IPS-15b (cell line): ENCODE measurements around the gene PRKAG2.

Source experiments
- H3K27me3 ChIP-seq: one replicate; pipeline ENCODE4 v1.6.1; 2013; ENCODE audit warnings: low read length; ENCODE audit not compliant: control insufficient read depth, insufficient read depth
- H3K36me3 ChIP-seq: one replicate; pipeline ENCODE4 v1.6.1; 2013; ENCODE audit warnings: low read length; ENCODE audit not compliant: control insufficient read depth, insufficient read depth
- H3K4me1 ChIP-seq: one replicate; pipeline ENCODE4 v1.6.1; 2013; ENCODE audit warnings: mild to moderate bottlenecking, low read length; ENCODE audit not compliant: control insufficient read depth, insufficient read depth
- H3K4me3 ChIP-seq: one replicate; pipeline ENCODE4 v1.5.1; 2013; ENCODE audit warnings: low read depth, low read length
- H3K9ac ChIP-seq: one replicate; pipeline ENCODE4 v1.6.1; 2013; ENCODE audit warnings: low read depth, mild to moderate bottlenecking, low read length
- H3K9me3 ChIP-seq: one replicate; pipeline ENCODE4 v1.6.1; 2013; ENCODE audit warnings: mild to moderate bottlenecking, low read length; ENCODE audit not compliant: control insufficient read depth, insufficient read depth

PRKAG2 gene

DNA sequence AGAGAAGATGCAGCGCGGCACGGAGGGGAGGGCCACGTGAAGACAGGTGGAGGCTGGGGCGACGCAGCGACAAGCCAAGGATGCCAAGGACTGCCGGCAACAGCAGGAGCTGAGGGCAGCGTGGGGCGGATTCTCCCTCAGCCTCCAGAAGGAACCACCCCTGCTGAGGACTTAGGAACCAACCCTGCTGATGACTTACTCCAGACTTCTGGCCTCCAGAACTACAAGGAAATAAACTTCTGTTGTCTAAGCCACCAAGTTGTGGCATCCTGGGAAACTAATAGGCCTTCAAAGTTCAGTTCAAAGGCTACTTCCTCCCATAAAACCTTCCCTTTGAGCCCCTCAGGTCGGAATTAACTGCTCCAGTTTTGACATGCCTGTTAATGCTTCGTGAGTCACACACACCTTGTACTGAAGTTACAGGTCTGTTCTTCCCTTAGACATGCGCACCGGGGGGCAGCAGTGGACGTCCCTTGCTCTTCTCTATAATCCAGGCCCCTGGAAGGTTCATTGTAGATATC lies 268.8 kb downstream of the PRKAG2 start:
- Histone ChIP-seq H3K4me1 (no peaks in the 10 kb centered on the region), H3K9ac (no peak overlapping the region), H3K4me3 (no peak overlapping the region)

DNA sequence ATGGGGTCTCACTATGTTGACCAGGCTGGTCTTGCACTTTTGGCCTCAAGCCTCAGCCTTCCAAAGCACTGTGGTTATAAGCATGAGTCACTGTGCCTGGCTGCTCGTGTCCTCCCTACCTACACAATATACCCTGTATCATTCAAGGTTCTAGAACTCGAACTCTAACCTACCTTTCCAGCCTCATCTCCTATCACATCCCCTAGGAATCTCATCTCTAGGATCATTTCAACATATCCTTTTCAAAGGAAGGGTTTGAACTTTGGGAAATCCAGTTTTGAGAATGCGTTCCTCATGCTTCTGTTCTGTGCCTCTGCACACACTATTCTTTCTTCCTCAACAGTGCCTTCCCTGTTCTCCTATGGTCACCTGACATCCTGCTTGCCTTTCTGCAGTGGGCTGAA lies 269.4 kb downstream of the PRKAG2 start:
- H3K4me3 ChIP-seq: no peak overlapping the region
- H3K4me1 ChIP-seq: no peaks in the 10 kb centered on the region
- no peaks in the 10 kb centered on the region for H3K27me3 ChIP-seq
- no peak overlapping the region for H3K9ac ChIP-seq
- no peaks in the 10 kb centered on the region for H3K9me3 ChIP-seq
- H3K36me3 ChIP-seq: no peaks in the 10 kb centered on the region

More for the DNA sequence above, 268.8 kb downstream of the PRKAG2 start:
- Histone ChIP-seq H3K27me3 (no peaks in the 10 kb centered on the region), H3K9me3 (no peaks in the 10 kb centered on the region), H3K36me3 (no peaks in the 10 kb centered on the region)

DNA sequence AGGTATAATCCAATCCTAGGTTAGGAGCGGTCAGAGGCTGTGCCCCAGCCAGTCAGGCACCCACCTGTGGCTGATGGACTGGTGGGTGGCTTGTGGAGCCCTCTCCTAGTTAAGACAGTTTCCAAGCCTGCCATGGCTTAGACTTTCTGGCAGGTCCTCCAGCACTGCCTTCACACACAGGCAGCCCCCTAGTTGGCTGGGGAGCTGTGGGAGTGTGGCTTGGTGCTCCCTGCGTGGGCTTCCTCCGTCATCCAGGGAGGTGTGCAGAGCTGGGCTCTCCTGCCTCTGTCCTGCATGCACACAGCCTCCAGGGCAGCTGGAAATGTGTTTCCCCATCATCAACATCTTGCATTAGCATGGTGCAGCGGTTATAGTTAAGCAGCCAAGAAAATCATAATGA lies 273.0 kb downstream of the PRKAG2 start:
- H3K4me3 ChIP-seq: no peak overlapping the region
- H3K27me3 ChIP-seq: no peaks in the 10 kb centered on the region
- no peaks in the 10 kb centered on the region for H3K9me3 ChIP-seq
- no peak overlapping the region for H3K9ac ChIP-seq
- H3K4me1 ChIP-seq: no peaks in the 10 kb centered on the region
- no peaks in the 10 kb centered on the region for H3K36me3 ChIP-seq

DNA sequence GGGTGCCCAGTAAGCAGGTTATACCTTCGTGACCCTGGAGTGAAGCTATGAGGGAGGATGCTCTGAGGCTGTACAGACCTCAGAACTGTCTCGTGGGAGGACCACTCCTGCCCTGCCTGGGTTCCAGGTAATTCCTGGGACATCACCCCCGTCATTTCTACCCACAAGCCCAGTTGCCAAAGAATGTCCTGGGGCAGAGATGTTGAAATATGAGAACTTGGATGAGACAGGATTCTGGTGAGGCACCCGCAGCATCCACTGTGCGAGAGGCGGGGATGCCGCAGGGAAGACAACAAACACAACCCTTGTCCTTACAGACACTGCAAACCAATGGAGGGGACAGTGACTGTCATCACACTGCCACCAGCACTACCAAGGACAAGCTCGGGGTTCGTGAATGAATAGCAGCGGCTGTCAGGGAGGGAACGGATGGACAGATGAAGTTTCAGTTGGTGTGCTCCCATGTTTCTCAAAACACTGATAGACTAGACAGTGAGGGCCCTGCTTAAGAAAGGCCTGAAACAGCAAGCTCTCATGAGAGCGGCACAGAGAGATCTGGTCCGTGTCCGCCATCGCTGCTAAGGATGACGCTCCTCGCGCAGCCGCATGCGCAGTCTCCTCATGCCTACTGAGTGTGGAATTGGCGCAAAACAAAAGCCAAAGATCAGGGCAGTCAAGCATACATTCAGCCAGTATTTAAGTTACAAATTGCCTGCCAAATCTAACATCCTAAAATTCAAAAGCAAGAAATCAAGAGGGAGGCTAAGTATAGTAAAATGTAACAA lies 275.2 kb downstream of the PRKAG2 start:
- H3K9ac ChIP-seq: no peak overlapping the region
- H3K4me3 ChIP-seq: no peak overlapping the region
- no peaks in the 10 kb centered on the region for H3K36me3 ChIP-seq
- H3K9me3 ChIP-seq: no peaks in the 10 kb centered on the region
- H3K4me1 ChIP-seq: no peaks in the 10 kb centered on the region
- H3K27me3 ChIP-seq: no peaks in the 10 kb centered on the region

DNA sequence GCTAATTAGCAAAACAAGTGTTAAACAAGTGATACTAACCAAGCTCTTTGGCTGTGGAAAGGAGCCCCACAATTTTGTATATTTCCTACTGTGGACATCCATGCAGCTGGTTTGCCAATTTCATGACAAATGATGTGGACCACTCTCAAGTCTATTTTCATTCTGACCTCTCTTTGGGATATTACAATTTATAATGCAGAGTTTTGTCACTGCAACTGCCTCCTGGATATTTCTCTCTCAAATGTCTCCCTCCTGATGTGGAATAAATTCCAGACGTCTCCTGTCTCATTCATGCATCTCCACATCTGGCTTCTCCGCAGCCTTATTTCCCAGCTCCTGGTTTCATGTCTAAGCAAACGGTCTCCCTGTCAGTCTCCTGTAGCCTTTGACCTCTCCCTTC lies 276.6 kb downstream of the PRKAG2 start:
- no peaks in the 10 kb centered on the region for H3K36me3 ChIP-seq
- no peak overlapping the region for H3K9ac ChIP-seq
- no peaks in the 10 kb centered on the region for H3K27me3 ChIP-seq
- no peaks in the 10 kb centered on the region for H3K4me1 ChIP-seq
- no peak overlapping the region for H3K4me3 ChIP-seq
- H3K9me3 ChIP-seq: no peaks in the 10 kb centered on the region

DNA sequence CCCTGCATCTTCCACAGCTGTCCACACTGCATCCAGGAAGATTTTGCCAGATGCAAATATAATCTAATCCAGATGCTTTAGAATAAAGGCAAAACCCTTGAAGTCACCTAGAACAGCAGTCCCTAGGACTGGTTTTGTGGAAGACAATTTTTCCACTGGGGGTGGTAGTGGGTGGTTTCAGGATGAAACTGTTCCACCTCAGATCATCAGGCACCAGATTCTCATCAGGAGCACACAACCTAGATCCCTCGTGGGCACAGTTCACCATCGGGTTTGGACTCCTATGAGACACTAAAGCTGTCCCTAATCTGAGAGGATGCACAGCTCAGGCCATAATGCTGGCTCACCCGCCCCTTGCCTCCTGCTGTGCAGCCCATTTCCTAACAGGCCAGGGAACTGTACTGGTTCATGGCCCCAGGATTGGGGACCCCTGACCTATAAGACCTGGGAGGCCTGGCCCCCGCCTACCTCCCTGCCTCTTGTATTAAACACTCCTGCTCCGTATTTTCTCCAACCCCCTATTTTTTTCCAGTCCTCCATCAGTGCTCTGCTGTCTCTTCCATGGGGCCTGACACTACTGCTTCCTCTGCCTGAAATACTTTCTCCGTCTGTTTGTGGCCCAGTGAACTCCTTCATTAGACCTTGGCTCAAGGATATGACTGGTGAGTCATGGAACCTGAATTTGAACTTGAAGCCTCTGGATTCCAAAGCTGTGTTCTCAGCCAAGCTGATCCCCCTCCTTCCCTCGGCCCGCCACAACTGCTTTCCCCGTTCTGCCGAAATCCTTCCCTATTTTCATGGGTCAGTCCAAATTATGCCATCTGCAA lies 277.3 kb downstream of the PRKAG2 start:
- H3K4me1 ChIP-seq: no peaks in the 10 kb centered on the region
- no peaks in the 10 kb centered on the region for H3K27me3 ChIP-seq
- no peaks in the 10 kb centered on the region for H3K9me3 ChIP-seq
- no peak overlapping the region for H3K4me3 ChIP-seq
- H3K36me3 ChIP-seq: no peaks in the 10 kb centered on the region
- H3K9ac ChIP-seq: no peak overlapping the region

DNA sequence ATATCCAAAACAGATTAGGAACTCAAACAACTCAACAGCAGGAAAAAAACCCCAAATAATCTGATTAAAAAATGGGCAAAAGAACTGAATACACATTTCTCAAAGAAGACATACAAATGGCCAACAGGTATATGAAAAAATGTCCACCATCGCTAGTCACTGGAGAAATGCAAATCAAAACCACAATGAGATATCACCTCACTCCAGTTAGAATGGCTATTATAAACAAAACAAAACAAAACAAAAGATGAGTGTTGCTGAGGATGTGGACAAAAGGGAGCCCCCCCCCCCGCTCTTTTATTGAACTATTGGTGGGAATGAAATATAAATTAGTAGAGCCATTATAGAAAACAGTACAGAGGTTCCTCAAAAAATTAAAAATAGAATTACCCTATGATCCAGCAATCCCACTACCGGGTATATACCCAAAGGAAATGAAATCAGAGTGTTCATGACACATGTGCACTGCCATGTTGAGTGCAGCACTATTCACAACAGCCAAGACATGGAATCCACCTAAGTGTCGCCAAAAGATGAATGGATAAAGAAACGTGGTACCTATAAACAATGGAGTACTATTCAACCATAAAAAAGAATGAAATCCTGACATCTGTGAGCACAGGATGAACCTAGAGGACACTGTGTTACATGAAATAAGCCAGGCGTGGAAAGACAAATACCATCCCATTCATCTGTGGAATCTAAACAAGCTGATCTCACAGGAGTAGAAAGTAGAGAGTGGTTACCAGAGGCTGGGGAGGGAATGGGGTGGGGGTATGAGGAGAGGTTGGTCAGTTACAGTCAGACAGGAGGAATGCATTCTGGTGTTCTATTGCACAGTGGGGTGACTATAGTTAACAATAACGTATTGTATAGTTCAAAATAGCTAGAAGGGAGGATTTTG lies 279.1 kb downstream of the PRKAG2 start:
- no peaks in the 10 kb centered on the region for H3K27me3 ChIP-seq
- no peak overlapping the region for H3K4me3 ChIP-seq
- H3K4me1 ChIP-seq: no peaks in the 10 kb centered on the region
- H3K36me3 ChIP-seq: no peaks in the 10 kb centered on the region
- no peaks in the 10 kb centered on the region for H3K9me3 ChIP-seq
- no peak overlapping the region for H3K9ac ChIP-seq

DNA sequence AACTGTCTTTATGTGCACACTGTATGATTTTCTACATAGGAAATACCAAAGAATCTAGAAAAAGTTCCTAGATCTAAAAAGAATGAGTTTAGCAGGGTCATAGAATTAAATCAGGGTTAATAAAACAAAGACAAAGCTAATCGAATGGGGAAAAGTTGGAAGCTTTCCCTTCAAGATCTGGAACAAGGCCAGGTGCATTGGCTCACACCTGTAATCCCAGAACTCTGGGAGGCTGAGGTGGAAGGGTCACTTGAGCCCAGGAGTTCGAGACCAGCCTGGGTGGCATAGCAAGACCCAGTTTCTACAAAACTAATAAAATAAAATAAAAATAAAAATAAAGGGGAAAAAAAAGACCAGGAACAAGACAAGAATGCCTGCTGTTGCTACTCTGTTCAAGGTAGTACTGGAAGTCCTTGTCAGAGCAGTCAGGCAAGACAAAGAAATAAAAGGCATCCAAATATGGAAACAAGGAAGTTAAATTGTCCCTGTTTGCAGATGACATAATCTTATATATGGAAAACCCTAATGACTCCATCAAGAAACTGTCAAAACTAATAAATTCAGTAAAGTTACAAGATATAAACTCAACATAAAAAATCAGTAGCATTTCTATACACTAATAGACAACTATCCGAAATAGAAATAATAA lies 281.1 kb downstream of the PRKAG2 start:
- Histone ChIP-seq H3K4me1 (no peaks in the 10 kb centered on the region), H3K4me3 (no peak overlapping the region), H3K9ac (no peak overlapping the region), H3K36me3 (no peaks in the 10 kb centered on the region), H3K9me3 (no peaks in the 10 kb centered on the region), H3K27me3 (no peaks in the 10 kb centered on the region)

DNA sequence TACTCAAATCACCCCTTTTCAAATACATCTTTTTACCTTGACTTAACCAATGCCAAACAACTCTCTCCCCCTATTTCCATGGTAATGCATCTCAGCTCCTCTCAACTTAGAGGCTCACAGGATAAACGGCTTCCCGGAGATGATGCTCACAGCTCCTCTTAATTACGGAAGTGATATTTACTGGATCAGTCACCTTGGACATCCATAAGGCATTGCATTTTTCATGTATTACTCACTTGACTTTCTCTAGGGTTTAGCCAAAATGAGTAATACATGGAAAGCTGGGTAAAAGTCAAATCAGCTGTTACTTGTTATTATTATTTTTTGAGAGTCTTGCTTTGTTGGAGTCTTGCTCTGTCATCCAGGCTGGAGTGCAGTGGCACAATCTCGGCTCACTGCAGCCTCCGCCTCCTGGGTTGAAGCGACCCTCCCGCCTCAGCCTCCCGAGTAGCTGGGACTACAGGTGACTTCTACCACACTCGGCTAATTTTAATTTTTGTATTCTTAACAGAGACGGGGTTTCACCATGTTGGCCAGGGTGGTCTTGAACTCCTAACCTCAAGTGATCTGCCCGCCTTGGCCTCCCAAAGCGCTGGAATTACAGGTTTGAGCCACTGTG lies 283.9 kb downstream of the PRKAG2 start:
- H3K4me1 ChIP-seq: no peaks in the 10 kb centered on the region
- no peak overlapping the region for H3K4me3 ChIP-seq
- no peaks in the 10 kb centered on the region for H3K36me3 ChIP-seq
- no peak overlapping the region for H3K9ac ChIP-seq
- H3K27me3 ChIP-seq: no peaks in the 10 kb centered on the region
- H3K9me3 ChIP-seq: no peaks in the 10 kb centered on the region

DNA sequence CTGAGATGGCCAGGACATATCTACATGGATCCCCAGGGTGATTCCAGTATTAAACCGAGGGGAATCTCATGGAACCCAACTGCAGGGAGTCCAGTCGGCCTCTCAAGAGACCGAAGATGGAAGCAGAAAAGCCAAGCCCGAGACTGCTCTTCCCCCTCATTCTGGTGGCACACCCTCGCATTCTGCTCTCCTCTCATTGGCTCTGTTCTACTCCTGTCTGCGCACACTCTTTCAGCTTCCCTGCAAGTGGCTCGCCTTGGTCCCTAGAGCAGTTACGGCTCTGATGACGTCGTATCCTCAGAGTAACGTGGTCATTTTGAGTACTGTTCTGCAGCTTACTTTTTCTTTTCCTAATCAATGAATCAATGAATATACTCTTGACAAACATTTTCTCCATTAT lies 284.6 kb downstream of the PRKAG2 start:
- H3K4me1 ChIP-seq: no peaks in the 10 kb centered on the region
- H3K9ac ChIP-seq: no peak overlapping the region
- no peaks in the 10 kb centered on the region for H3K9me3 ChIP-seq

DNA sequence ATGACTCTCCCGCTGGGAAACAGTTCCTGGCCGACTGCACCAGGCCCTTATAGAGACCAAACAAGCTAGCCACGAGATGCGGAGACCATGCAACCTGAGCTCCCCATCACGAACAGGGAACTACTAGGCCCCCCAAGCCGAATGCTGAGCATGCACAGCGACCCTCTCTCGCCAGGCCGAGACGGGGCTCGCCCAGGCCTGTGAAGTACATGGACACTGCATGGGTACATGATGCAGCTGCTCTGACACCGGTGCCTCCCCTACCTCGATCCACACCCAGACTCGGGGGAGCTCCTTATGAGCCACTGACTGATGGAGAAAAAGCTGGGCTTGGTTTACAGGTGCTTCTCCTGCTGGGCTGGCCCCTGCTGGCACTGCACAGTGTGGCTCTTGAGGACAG lies 285.0 kb downstream of the PRKAG2 start:
- H3K36me3 ChIP-seq: no peaks in the 10 kb centered on the region
- no peaks in the 10 kb centered on the region for H3K9me3 ChIP-seq
- no peak overlapping the region for H3K4me3 ChIP-seq
- H3K9ac ChIP-seq: no peak overlapping the region
- H3K27me3 ChIP-seq: no peaks in the 10 kb centered on the region
- no peaks in the 10 kb centered on the region for H3K4me1 ChIP-seq

More for the DNA sequence above, 284.6 kb downstream of the PRKAG2 start:
- Histone ChIP-seq H3K36me3 (no peaks in the 10 kb centered on the region), H3K27me3 (no peaks in the 10 kb centered on the region), H3K4me3 (no peak overlapping the region)
